Mucosa of descending colon (tissue), 3 donors: ENCODE measurements around the gene SHISAL2A. TPM values are rescaled to one million over a fixed set of nuclear protein-coding genes. Genes with fewer than 3 reads are reported as not detected.

Experiments used
- ATAC-seq: fragments of 200-7000 bp; cut with Tn5 transposase; one replicate; pipeline ENCODE4 v1.9.1; 2020; ENCODE audit warnings: mild to moderate bottlenecking, moderate library complexity
- DNase-seq, 3 donors: peaks; one replicate each; pipeline ENCODE4 v3.0.0-alpha.2; 2020
- H3K36me3 ChIP-seq: fragments of 200-600 bp; one replicate; pipeline ENCODE4 v1.8.0; 2021; ENCODE audit warnings: low read depth, mild to moderate bottlenecking
- H3K4me1 ChIP-seq: fragments of 200-600 bp; one replicate; pipeline ENCODE4 v1.8.0; 2021; ENCODE audit warnings: low read depth, mild to moderate bottlenecking
- H3K4me3 ChIP-seq: fragments of 200-600 bp; one replicate; pipeline ENCODE4 v1.8.0; 2021; ENCODE audit warnings: mild to moderate bottlenecking
- H3K9me3 ChIP-seq: fragments of 200-600 bp; one replicate; pipeline ENCODE4 v1.8.0; 2021; ENCODE audit warnings: mild to moderate bottlenecking
- intact Hi-C, 2 donors: fragments of 100-400 bp; cut with DNase I in 1 of 2; cut with micrococcal nuclease in 1 of 2; formaldehyde crosslinking; loops; one replicate each; pipeline versions ENCODE4 v1.11.0 to v1.11.1; 2022; cut with DNase I, micrococcal nuclease
- total RNA-seq, 3 donors: library from RNA; stranded (reverse); fragmentation: NEBNext Ultra II Directional in 2 of 3; extraction: Animal tissue kit (Norgen Biotek cat#: 25700) in 2 of 3; gene quantifications; one replicate each; pipeline versions ENCODE4 v1.2.1 to v1.2.4, GENCODE V29; 2021 to 2023
- TF ChIP-seq, protein P1 (sequence below): fragments of 200-600 bp; IDR thresholded peaks from one replicate; pipeline ENCODE4 v1.8.0; 2022; ENCODE audit warnings: antibody characterized with exemption, mild to moderate bottlenecking
- donor health status: DM: no; HTN: no; CAD: no; lungs with moderate emphysema.
- donor health status: DM: no; HTN: no; CAD: no.
- donor health status: DM: no; HTN: yes; CAD: no.

SHISAL2A gene
- total RNA-seq, 3 donors from 2014 or later: 0.72 to 0.78 TPM; not detected in 1

DNA sequence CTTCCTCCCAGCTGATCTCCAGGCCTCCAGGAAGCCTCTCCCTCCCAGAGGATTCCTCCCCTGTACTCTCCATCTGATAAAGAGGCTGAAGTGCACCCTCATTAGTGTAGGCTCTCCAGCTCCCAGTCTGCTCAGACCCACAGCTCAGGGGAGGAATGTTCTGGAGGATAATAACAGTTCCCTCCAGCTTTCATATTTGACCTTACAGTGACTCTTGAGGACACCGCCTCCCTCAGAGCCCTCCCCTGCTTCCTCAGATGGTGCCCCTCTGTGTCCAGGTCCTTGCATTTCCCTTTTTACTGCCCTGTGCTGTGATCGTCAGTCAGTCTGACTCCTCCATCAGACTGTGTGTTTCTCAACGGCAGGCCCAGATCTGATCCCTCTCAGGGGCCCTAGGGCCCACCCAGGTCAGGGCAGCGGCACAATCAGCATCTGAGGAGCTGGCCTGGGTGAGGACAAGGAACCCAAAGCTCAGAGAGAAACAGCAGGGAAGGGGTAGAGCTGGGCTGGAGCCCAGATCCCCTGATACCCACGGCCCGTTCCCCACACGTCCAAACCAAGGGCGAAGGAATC, 1.1 kb upstream of the SHISAL2A start:
- ATAC-seq (peak; percentile 18), DNase-seq (no peak)
- peaks cover 3% of the 10 kb centered on the region for H3K4me1 ChIP-seq
- intact Hi-C loops: no loop called here
- no peaks in the 10 kb centered on the region for H3K36me3 ChIP-seq
- TF ChIP-seq, protein P1, sequence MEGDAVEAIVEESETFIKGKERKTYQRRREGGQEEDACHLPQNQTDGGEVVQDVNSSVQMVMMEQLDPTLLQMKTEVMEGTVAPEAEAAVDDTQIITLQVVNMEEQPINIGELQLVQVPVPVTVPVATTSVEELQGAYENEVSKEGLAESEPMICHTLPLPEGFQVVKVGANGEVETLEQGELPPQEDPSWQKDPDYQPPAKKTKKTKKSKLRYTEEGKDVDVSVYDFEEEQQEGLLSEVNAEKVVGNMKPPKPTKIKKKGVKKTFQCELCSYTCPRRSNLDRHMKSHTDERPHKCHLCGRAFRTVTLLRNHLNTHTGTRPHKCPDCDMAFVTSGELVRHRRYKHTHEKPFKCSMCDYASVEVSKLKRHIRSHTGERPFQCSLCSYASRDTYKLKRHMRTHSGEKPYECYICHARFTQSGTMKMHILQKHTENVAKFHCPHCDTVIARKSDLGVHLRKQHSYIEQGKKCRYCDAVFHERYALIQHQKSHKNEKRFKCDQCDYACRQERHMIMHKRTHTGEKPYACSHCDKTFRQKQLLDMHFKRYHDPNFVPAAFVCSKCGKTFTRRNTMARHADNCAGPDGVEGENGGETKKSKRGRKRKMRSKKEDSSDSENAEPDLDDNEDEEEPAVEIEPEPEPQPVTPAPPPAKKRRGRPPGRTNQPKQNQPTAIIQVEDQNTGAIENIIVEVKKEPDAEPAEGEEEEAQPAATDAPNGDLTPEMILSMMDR: no peak
- H3K9me3 ChIP-seq: no peaks in the 10 kb centered on the region
- H3K4me3 ChIP-seq: no peak overlapping the region

GRCh38 chr1:52633291-52633754, 355 bp downstream of the SHISAL2A start:
- peaks cover 3% of the 10 kb centered on the region for H3K4me1 ChIP-seq
- peak; percentile 20 for ATAC-seq
- TF ChIP-seq, protein P1: no peak
- no peaks in the 10 kb centered on the region for H3K36me3 ChIP-seq
- peak in 2 of 3 donors; percentile 37 to 58 for DNase-seq
- no peak overlapping the region for H3K4me3 ChIP-seq
- H3K9me3 ChIP-seq: no peaks in the 10 kb centered on the region
- intact Hi-C loops: no loop called here

- ATAC-seq: no peak
- H3K4me1 ChIP-seq: peaks cover 3% of the 10 kb centered on the region
- TF ChIP-seq, protein P1: no peak
- no peak overlapping the region for H3K4me3 ChIP-seq
- DNase-seq: no peak
- no peaks in the 10 kb centered on the region for H3K36me3 ChIP-seq
- no peaks in the 10 kb centered on the region for H3K9me3 ChIP-seq
- intact Hi-C loops: no loop called here
Observed at GRCh38 chr1:52634111-52634510, 1.1 kb downstream of the SHISAL2A start.

GRCh38 chr1:52635321-52636089, 2.5 kb downstream of the SHISAL2A start:
- peak in 1 of 3 donors; percentile 15 for DNase-seq
- Histone ChIP-seq H3K36me3 (no peaks in the 10 kb centered on the region), H3K4me3 (no peak overlapping the region), H3K4me1 (peaks cover 3% of the 10 kb centered on the region), H3K9me3 (no peaks in the 10 kb centered on the region)
- TF ChIP-seq, protein P1: no peak
- intact Hi-C loops: no loop called here
- ATAC-seq: peak; percentile 11

DNA sequence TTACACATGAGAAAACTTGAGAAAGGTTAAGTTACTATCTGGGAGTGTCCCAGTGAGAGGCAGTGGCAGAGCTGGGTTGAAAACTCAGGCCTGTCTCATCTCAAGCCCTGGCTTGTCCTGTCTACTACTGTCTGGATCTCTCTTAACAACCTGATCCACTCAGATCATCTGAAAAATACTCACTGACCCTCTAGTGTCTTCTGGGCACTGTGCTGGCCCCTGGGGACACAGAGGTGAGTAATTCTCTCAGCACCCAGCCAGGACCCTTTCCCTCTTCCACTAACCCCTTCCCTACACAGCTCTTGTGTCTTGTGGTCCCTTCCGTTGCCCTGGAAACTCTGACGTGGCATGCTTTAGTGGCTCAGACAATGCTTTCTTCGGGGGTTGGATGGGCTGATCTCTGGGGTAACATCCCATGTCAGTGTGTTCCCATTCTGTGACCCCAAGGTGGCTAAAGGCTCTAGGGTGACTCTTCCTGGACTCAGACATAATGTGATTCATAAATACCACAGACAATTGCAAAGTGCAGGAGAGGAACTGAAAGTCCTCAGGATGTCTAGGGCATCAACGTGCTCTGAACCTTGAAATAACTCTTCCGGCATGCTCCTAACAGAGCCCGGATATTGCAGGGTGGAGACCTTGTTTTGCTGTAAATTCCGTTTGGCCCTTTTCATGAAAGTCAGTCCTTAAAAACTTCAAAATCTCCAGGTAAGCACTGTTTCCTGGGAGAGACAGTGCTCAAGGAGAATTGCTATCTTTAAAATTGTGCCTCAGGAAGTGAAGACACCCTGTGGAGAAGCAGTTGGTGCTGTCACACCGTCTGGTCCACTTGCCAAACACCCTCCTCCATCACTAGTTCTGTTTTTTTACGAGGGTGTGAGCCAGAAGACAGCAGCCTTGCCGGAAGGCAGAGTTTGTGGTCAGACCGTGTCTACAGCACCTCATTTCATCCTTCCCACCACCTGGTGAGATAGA, 4.0 kb downstream of the SHISAL2A start:
- intact Hi-C loops: no loop called here
- DNase-seq (peak; percentile 26 to 56 (median 42)), ATAC-seq (peak; percentile 70)
- Histone ChIP-seq H3K4me1 (peaks cover 3% of the 10 kb centered on the region), H3K4me3 (no peak overlapping the region), H3K9me3 (no peaks in the 10 kb centered on the region), H3K36me3 (no peaks in the 10 kb centered on the region)
- TF ChIP-seq, protein P1: no peak
